GM19324 (cell line): Measurements from ENCODE around the gene PPM1E.
"Not testable (repeated sequence)": the region's sequence is repeated elsewhere in the genome, so short reads cannot be mapped to it uniquely, and the experiment has no call there.

ENCODE experiments used
- ATAC-seq: cut with Tn5 transposase; IDR thresholded peaks from one replicate; pipeline ENCODE4 v1.9.1; 2021; ENCODE audit warnings: mild to moderate bottlenecking, moderate library complexity; ENCODE audit not compliant: unreplicated experiment, low FRiP score

PPM1E gene

DNA sequence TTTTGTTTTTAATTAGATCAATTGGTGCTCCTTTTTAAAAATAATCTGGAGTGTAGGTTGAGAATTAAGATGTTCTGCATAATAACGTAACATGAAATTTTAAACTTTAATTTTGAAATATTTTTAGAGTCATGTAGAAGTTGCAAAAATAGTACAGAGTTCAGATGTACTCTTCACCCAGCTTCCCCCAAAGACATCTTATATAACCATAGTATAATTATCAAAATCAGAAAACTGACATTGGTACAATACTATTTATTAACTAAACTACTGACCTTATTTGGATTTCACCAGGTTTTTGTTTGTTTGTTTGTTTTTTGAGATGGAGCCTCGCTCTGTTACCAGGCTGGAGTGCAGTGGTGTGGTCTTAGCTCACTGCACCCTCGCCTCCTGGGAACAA, 76.9 kb downstream of the PPM1E start:
- no peak for ATAC-seq

DNA sequence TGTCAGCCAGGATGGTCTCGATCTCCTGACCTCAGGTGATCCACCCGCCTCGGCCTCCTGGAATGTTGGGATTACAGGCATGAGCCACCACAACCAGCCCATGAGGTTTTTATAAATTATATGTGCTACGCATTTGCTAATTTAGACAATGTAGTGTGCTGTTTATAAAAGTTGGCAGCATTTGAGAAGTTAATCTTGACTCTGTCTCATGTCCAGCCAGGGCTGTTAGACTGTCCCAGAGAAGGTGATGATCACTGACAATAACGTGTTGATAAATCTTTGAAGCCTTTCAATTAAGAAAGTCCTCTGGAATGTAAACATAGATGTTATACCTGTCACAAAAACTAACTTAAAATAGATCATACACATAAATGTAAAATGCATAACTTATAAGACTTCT, 82.0 kb downstream of the PPM1E start:
- no peak for ATAC-seq

DNA sequence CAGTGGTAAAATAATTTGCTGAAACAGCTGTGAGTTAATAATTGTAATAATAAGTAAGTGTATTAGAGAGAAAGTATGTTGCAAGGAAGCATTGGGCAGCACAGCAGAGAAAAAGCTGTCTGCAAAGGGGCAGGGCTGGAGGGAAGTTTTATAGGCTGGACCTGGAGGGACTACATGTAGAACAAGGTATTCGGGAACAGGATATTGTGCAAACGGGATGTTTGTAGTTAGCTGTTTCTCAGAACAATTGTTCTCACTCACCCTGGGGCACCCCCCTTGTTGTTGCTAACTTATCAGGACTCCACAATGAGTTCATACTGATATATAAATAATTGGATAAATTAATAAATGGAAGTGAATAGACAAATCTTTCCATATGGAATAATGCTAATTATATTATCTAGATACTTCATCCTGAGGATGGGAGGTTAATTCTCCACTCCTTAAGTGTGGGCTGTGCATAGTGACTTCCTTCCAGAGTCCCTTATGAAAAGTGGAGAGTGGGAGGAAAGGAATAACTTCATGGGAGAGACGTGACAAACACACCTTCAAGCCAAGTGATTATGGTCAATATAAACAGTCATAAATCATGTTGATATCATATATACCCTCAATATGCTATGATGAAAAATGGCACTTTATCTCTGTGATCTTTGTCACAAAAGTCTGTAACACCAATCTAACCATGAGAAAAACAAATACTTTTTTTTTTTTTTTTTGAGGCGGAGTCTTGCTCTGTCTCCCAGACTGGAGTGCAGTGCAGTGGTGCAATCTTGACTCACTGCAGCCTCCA, 85.4 kb downstream of the PPM1E start:
- ATAC-seq, result no peak

DNA sequence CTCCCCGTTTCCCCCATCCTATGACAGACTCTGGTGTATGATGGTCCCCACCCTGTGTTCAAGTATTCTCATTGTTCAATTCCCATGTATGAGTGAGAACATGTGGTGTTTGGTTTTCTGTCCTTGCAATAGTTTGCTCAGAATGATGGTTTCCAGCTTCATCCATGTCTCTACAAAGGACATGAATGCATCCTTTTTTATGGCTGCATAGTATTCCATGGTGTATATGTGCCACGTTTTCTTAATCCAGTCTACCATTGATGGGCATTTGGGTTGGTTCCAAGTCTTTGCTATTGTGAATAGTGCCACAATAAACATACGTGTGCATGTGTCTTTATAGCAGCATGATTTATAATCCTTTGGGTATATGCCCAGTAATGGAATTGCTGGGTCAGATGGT, 90.8 kb downstream of the PPM1E start:
- not testable (repeated sequence) for ATAC-seq

DNA sequence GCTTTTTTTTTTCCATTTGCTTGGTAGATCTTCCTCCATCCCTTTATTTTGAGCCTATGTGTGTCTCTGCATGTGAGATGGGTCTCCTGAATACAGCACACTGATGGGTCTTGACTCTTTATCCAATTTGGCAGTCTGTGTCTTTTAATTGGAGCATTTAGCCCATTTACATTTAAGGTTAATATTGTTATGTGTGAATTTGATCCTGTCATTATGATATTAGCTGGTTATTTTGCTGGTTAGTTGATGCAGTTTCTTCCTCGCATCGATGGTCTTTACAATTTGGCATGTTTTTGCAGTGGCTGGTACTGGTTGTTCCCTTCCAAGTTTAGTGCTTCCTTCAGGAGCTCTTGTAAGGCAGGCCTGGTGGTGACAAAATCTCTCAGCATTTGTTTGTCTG, 94.5 kb downstream of the PPM1E start:
- ATAC-seq, result not testable (repeated sequence)

DNA sequence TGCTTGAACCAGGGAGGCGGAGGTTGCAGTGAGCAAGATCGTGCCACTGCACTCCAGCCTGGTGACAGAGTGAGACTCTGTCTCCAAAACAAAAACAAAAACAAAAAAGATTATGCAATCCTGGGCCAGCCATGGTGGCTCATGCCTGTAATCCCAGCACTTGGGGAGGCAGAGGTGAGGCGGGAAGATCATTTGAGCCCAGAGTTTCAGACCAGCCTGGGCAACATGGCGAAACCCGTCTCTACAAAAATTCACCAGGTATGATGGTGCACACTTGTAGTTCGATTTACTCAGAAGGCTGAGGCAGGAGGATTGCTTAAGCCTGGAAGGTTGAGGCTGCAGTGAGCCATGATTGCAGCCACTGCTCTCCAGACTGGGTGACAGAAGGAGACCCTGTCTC, 109.6 kb downstream of the PPM1E start:
- no peak for ATAC-seq

DNA sequence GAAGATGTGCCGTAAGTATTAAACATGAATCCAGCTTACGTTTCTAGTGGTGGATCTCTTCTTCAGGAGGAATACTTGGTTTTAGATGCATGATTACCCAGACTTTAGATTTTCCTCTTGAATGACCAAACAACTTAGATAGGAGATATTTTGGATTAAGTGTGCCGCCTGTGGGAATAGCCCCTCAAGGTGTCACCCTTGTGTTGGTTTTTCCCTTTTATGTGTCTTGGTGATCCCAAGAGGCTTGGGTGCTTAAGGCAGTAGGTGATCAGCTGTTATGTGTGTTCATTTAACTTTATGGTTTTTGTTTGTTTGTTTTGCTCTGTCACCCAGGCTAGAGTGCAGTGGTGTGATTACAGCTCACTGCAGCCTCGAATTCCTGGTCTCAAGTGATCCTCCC, 115.1 kb downstream of the PPM1E start:
- ATAC-seq, result no peak

DNA sequence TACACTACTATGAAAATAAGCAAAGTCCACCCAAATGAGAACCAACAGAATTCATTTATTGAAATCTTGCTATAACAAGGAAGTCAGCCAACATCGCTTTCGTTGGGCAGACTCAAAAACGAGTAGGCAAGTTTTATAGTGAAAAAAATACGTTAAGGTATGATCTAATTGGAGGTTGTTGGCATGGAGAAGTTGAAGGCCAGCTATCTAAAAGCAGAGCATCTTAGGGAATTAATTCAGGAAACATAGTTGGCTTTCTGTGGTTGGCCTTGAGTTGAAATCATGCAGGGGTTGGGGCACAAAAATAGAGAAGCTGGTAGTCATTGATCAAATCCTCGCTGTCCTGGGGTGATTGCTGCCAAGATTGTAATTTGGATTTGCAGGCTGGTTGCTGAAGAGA, 118.3 kb downstream of the PPM1E start:
- no peak for ATAC-seq

DNA sequence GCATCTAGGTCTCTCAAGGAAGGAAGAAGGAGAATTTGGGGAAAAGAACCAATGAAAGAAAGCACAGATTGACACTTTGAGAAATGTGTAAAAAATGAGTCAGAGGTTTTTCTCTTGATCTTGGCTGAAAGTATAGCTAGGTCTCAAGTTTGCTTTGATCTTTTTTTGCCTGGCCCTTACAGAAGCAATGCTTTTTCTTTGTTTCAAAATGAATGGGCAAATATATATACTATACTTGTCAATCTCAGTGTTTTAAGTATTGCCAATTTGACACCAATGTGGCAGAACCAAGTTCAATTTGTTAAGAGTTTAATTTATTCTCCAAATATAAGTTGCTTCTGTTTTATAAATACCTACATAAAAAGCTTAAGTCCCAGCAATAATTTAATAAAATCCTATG, 119.6 kb downstream of the PPM1E start:
- ATAC-seq, result no peak

DNA sequence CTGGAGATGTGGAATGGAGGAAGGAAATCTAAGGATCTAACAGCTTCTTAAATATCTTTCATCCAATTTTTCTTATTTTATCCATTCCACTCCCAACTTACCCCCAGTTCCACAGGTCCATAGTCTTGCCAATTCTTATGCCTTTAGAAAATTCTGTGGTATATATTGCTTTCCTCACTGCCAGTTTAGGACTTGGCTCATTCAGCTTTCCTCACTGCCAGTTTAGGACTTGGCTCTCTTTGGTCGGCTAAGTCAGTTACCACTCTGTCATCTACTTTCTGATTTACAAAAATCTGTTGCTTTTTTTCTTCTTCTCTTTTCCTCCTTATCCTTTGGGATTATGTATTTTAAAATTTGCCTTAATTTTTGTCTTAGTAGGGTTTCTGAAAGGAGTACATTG, 128.5 kb downstream of the PPM1E start:
- no peak for ATAC-seq

DNA sequence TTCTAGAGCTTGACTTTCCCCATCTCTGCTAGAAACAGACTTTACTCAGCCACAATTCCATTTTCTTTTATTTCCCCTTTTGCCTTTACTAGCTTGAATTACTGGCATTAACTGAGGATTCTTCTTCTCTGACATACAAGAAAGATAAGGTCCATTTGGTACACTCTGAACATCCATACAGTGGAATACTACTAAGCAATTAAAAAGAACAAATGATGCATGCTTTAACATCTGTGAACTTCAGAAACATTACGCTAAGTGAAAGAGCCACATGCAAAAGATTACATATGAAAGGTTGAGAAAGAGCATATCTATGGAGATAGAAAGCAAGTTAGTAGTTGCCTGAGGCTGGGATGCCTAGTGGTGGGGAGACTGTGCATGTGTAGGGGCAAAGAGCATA, 130.9 kb downstream of the PPM1E start:
- ATAC-seq, result no peak

DNA sequence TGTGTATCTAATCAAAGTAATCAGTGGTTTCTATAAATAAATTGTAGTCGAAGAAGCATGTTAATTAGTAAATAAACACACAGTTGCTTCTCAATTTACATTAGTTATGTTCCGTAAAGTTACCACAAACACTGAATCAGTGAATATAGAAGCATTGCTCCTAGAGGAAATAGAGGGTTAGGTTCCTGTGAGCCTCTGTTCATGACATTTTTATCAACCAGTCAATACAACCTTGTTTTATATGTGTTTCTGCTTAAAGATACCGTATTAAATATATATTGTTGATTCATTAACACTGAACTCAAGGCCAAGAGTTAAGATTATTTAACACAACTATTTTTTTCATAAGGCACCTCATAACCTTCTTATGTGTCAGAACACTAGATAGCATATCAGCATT, 134.3 kb downstream of the PPM1E start:
- ATAC-seq, result no peak

DNA sequence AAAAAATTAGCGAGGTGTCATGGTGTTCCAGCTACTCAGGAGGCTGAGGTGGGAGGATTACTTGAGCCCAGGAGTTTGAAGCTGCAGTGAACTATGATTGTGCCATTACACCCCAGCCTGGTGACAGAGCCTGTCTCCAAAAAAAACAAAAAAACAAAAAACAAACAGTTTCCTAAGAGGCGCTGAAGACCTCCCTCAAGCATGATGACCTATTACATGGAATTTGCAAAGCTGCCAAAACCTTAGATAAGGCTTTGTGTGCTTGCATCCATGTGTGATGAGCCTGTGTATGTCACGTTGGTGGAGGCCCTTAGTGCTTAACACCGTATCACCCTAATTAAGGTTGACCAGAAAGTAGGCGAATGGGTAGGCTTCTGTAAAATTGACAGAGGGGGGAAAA, 143.5 kb downstream of the PPM1E start:
- no peak for ATAC-seq

DNA sequence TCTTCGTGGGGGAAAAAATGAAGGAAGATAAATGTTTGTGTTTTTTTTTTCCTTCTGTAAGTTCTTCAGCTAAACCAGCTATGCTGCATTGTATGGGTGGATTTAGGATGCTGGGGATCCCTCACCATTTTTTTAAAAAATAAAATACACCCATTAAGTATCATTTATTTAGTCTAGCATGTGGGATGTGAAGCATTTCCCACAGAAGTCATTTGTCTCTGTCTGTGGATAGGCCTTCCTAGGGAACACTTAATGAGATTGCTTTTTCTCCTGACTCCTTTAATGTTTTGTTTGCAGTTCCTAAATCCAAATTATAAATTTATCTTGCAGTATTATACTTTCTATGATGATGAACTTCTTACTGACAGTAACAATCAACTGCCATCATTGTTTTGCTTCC, 146.7 kb downstream of the PPM1E start:
- no peak for ATAC-seq

DNA sequence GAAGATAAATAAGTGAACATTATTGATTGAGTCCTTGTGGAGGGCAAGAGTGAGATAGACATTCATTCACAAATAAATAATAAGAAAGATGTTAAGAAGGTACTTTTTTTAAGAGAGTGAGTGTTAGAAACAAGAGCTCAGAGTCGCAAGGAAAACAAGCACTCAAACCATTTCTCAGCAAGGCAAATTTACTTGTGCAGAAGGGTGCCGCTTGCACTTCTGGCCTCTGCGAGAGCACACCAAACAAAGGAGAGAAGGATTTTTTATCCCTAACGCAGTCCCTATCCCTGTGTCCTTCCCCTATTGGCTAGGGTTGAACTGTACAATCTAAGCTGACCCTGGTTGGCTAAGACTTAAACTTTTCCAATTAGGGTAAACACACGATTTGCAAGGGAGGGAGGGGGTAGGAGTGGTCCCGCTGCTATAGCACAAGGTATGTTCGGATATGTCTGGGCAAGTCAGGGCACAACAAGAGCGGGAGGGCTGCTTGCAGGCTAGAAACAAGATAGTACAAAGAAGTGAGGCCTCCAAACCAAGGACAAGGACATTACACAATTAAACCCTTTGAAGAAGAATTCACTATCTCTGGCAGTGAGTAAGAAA, 156.2 kb downstream of the PPM1E start:
- ATAC-seq, result no peak

DNA sequence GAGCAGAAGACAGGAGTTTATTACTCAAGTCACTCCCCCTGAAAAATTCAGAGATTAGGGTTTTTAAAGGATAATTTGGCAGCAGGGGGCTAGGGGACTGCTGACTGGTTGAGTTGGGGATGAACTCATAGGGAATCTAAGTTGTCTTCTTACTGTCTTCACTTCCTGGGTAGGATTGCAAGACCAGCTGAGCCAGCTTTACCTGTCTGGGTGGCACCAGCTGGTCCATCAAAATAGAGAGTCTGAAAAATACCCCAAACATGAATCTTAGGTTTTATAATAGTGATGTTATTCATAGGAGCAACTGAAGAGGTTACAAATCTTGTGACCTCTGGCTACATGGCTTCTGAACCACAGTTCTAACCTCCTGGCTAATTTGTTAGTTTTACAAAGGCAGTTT, 157.9 kb downstream of the PPM1E start:
- ATAC-seq, result no peak

DNA sequence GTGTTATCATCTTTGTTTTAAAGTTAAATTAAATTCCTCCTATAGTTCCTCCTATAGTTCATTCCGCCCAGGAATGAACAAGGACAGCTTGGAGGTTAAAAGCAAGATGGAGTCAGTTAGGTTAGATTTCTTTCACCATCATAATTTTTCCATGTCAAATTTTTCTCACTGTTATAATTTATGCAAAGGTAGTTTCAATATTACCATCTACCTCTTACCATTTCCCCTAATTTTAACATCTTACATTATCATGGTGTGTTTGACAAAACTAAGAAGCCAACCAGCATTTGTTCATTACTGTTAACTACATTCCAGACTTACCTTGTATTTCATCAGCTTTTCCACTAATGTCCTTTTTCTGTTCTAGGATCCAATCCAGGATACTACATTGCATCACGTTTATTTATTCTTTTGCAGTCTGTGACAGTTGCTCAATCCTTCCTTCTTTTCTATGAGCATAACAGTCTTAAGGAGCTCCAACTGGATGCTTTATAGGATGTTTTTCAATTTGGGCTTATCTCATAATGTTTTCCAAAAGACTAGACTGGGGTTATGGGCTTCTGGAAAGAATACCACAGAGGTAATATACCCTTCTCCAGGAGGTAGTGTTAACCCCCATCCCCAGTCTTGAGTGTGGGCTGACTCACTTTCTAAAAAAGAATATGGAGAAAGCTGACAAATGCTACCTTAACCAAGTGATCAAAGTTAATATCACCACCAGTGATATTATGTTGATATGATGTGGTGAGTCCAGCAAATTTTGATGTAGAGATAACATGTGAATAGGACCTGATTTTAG, 158.5 kb downstream of the PPM1E start:
- ATAC-seq, result no peak

DNA sequence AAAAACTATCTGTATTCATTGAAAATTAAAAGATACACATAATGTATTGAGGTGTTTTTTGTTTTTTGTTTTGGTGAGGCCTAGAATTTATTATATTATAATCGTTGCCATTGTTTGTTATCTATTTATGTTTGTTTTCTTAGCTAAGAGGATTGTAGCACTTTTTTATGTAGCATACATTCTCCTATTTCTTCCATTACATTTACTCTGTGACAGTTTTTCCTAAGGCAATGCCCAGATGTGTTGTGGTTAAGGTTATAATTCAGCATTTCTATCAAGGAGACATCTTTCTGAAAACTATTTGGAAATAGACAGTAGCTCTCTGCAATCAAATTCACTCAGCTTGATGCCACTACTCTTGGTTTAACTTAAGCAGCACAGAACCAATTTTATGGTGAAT, 161.6 kb downstream of the PPM1E start:
- ATAC-seq, result no peak

DNA sequence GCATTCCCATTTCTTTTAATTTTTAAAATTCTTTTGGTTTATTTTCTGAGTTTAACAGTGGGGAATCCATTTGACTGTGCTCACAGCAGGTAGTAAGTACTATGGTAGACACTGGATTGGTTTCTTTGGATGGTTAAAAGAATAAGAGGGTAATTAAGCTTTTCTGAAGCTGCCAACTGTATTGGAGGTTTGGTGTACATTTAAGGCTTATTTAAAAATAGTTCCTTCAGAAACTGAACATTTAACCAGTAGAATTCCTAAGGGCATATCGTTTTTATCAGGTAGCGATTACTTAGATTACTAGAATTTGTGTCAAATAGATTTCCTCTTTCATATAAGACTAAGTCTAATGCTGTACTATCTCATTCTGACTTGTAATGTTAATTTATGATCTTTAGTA, 162.4 kb downstream of the PPM1E start:
- no peak for ATAC-seq

DNA sequence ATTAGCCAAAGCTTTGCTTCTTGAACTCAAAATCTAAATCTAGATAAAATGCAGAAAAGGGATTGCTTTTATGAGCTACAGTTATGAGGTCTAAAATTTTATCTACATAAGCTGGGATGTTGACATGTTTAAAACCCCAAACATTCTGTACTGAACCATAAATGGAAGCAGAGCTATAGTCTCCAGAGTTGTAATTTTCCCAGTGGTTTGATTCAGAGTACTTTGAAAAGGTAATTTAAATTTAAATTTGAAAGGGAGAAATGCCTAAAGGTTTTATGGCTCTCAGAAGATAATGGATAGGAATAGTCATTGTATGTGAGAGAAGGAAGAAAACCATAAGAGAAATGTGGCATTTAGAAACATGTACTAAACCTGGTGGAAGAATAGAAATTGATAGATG, 163.2 kb downstream of the PPM1E start:
- ATAC-seq, result no peak

DNA sequence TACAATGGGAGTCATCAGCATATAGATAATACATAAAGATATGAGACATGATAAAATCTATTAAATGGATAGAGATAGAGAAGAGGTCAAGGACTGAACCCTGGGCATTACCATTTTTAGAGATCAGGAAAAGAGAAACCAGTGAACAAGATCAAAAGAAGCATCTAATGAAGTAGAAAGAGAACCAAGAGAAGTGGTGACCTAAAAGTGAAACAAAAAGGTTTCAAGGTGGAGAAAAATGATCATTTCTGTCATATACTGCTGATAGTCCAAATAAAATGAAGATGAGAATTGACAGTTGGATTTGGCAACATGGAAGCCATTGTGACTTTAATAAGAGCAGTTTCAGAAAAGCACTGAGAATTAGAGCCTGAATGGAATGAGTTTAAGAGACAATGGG, 165.1 kb downstream of the PPM1E start:
- ATAC-seq, result no peak

DNA sequence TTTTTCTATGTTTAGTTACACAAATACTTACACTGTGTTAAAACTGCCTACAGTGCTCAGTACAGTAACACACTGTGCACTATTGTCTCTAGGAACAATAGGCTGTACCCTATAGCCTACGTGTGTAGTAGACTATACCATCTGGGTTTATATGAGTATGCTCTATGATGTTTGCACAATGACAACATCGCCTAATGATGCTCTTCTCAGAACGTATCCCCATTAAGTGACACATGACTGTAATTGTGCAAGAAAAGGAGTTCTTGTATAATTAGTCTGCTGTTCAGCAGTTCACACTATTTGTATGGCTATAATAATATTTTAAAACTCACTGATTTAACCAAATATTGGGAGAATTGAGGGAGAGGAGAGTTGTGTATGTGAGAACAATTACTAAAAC, 177.3 kb downstream of the PPM1E start:
- no peak for ATAC-seq
